K562 (cell line): ENCODE results near the gene TESK2. TPM values are rescaled to one million over a fixed set of nuclear protein-coding genes. Genes with fewer than 3 reads are reported as not detected.

Source experiments
- ATAC-seq: fragments of 200-7000 bp; cut with Tn5 transposase; 3 replicates; pipeline ENCODE4 v1.9.1; 2020; ENCODE audit warnings: moderate library complexity
- BruUV-seq: library from RNA; stranded (reverse); fragments of 400-500 nt; replicated peaks from 2 replicates; lab custom pipeline; 2021; lab: Mats Ljungman, UMichigan
- CTCF ChIA-PET: fragments of 300-600 bp; formaldehyde crosslinking; extraction: SDS; loops from one replicate; lab custom pipeline; 2021; ENCODE audit warnings: low intra/inter-chr PET ratio; lab: Yijun Ruan, JAX
- POLR2A ChIA-PET: fragments of 300-600, 350-650 bp; sonication (Branson Sonifier 250); formaldehyde crosslinking; extraction: SDS; loops from one replicate; lab custom pipeline; 2021; ENCODE audit warnings: antibody characterized with exemption, inconsistent platforms; lab: Yijun Ruan, JAX
- DNase-seq, 4 experiments: peaks; one replicate each; pipeline versions ENCODE4 v3.0.0 to v3.0.0-alpha.2; 2011 to 2018; ENCODE audit warnings: low spot score in 3 of 4, mixed read lengths in 3 of 4; ENCODE audit errors: extremely low read depth in 1 of 4
- FAIRE-seq: peaks from 2 replicates; lab custom pipeline; 2011; peaks lifted over from hg19 to GRCh38; lab: Jason Lieb, UNC
- H2AFZ ChIP-seq: 2 replicates; pipeline ENCODE4 v1.6.0; 2011; ENCODE audit warnings: low read depth, low read length, control low read depth, inconsistent platforms
- H3K27ac ChIP-seq: fragments of 200-600 bp; 3 replicates; pipeline ENCODE4 v1.8.0; 2011; ENCODE audit warnings: low read depth, mild to moderate bottlenecking, control low read depth, inconsistent platforms, low read length, moderate library complexity, mixed read lengths; ENCODE audit errors: extremely low read depth
- H3K27me3 ChIP-seq, 2 experiments: fragments of 300-600 bp in 1 of 2; 2 replicates in 1 of 2; 3 replicates in 1 of 2; pipeline versions ENCODE4 v1.6.0 to v1.8.0; 2011; ENCODE audit warnings: inconsistent platforms in 2 of 2, low read length in 2 of 2, mild to moderate bottlenecking in 1 of 2, mixed read lengths in 1 of 2, moderate library complexity in 1 of 2; ENCODE audit not compliant: control insufficient read depth in 2 of 2, insufficient read depth in 2 of 2
- H3K36me3 ChIP-seq: fragments of 300-600 bp; 3 replicates; pipeline ENCODE4 v1.8.0; 2011; ENCODE audit warnings: mild to moderate bottlenecking, low read length, inconsistent platforms; ENCODE audit not compliant: control insufficient read depth, insufficient read depth
- H3K4me1 ChIP-seq, 2 experiments: fragments of 200-600 bp in 1 of 2; replicated peaks in 1 of 2; 2 replicates in 1 of 2; 3 replicates in 1 of 2; pipeline versions ENCODE4 v1.5.1 to v1.8.0; 2011; ENCODE audit warnings: inconsistent platforms in 2 of 2, low read length in 2 of 2, mild to moderate bottlenecking in 1 of 2, mixed read lengths in 1 of 2, moderate library complexity in 1 of 2; ENCODE audit not compliant: control insufficient read depth in 2 of 2, insufficient read depth in 2 of 2
- H3K4me2 ChIP-seq: 2 replicates; pipeline ENCODE4 v1.6.1; 2011; ENCODE audit warnings: low read length, control low read depth, inconsistent platforms, mixed read lengths; ENCODE audit not compliant: insufficient read depth
- H3K4me3 ChIP-seq: fragments of 200-600 bp; sonication (generic), shearing (Covaris generic); 2 replicates; pipeline ENCODE4 v1.5.1; 2016; ENCODE audit warnings: control low read depth, inconsistent platforms
- H3K79me2 ChIP-seq: fragments of 200-600 bp; 3 replicates; pipeline ENCODE4 v1.8.0; 2011; ENCODE audit warnings: low read length, inconsistent platforms; ENCODE audit not compliant: control insufficient read depth, insufficient read depth
- H3K9ac ChIP-seq, 2 experiments: 2 replicates each; pipeline versions ENCODE4 v1.6.0 to v1.6.1; 2011; ENCODE audit warnings: low read depth in 2 of 2, low read length in 2 of 2, control low read depth in 1 of 2, inconsistent platforms in 1 of 2, mild to moderate bottlenecking in 1 of 2, mixed read lengths in 1 of 2; ENCODE audit not compliant: insufficient read depth in 1 of 2
- H3K9me1 ChIP-seq: one replicate; pipeline ENCODE4 v1.6.0; 2011; ENCODE audit warnings: inconsistent platforms, mild to moderate bottlenecking, low read length, moderate library complexity; ENCODE audit not compliant: control insufficient read depth, insufficient read depth
- H3K9me3 ChIP-seq: replicated peaks from 2 replicates; pipeline ENCODE4 v1.5.1; 2011; ENCODE audit warnings: low read depth, low read length, inconsistent platforms; ENCODE audit not compliant: control insufficient read depth, insufficient read depth
- H4K20me1 ChIP-seq: replicated peaks from 2 replicates; pipeline ENCODE4 v1.6.1; 2011; ENCODE audit warnings: low read length, inconsistent platforms, mixed read lengths; ENCODE audit not compliant: control insufficient read depth, insufficient read depth
- CAMTA2 ChIP-seq: fragments of 250-450 bp; sonication (Bioruptor Pico); conservative IDR thresholded peaks from 2 replicates; pipeline ENCODE4 v1.5.1; 2022
- CEBPB ChIP-seq: fragments of 450-650 bp; IDR thresholded peaks from 2 replicates; pipeline ENCODE4 v1.6.1; 2016; ENCODE audit warnings: missing genetic modification characterization, missing compliant biosample characterization
- CEBPG ChIP-seq, 3 experiments: fragments of 200-800 bp in 1 of 3; sonication (Bioruptor generic) in 1 of 3; sonication (generic) in 1 of 3; formaldehyde crosslinking in 1 of 3; IDR thresholded peaks in 2 of 3; conservative IDR thresholded peaks in 1 of 3; 2 replicates each; pipeline versions ENCODE4 v1.6.1 to v1.8.0; 2016 to 2022; ENCODE audit warnings: missing compliant biosample characterization in 2 of 3, missing genetic modification characterization in 2 of 3, mild to moderate bottlenecking in 1 of 3, missing genetic modification reagents in 1 of 3
- EP400 ChIP-seq: fragments of 450-650 bp; IDR thresholded peaks from 2 replicates; pipeline ENCODE4 v1.6.1; 2017; ENCODE audit warnings: antibody characterized with exemption, mild to moderate bottlenecking, moderate library complexity
- L3MBTL2 ChIP-seq: fragments of 450-650 bp; IDR thresholded peaks from 2 replicates; pipeline ENCODE4 v1.6.1; 2016; ENCODE audit warnings: mild to moderate bottlenecking, moderate library complexity
- NCOA1 ChIP-seq: fragments of 450-650 bp; IDR thresholded peaks from 2 replicates; pipeline ENCODE4 v1.6.1; 2016; ENCODE audit warnings: low read depth
- RBFOX2 ChIP-seq: fragments of 200-400 bp; formaldehyde crosslinking; IDR thresholded peaks from 2 replicates; pipeline ENCODE4 v1.6.1; 2017; ENCODE audit warnings: low read depth, mild to moderate bottlenecking, low read length, moderate library complexity
- RCOR1 ChIP-seq, 2 experiments: IDR thresholded peaks; 2 replicates each; pipeline ENCODE4 v1.6.1; 2012; ENCODE audit warnings: low read depth in 2 of 2, low read length in 2 of 2, borderline replicate concordance in 1 of 2, improper control_type of control experiment in 1 of 2
- RNF2 ChIP-seq: sonication (generic); IDR thresholded peaks from 2 replicates; pipeline ENCODE4 v1.6.1; 2016
- STAG1 ChIP-seq: sonication (generic); formaldehyde crosslinking; IDR thresholded peaks from 2 replicates; pipeline ENCODE4 v1.5.0; 2020; ENCODE audit warnings: missing genetic modification reagents, borderline replicate concordance
- SUPT5H ChIP-seq: fragments of 450-650 bp; IDR thresholded peaks from 2 replicates; pipeline ENCODE4 v1.6.1; 2016
- TGIF2 ChIP-seq: sonication (generic); formaldehyde crosslinking; IDR thresholded peaks from 2 replicates; pipeline ENCODE4 v1.8.1; 2022; ENCODE audit warnings: mild to moderate bottlenecking, missing genetic modification reagents, moderate library complexity
- WHSC1 ChIP-seq: IDR thresholded peaks from one replicate; pipeline ENCODE4 v1.6.1; 2012; ENCODE audit warnings: low read length, control low read depth, inconsistent platforms
- WGBS: fragments of 100-300 bp; shearing (Covaris generic); methylation state at CpG from one replicate; pipeline ENCODE4 v1.1.6; 2016; ENCODE audit warnings: low coverage, mixed read lengths; ENCODE audit not compliant: insufficient coverage; ENCODE audit errors: missing lambda C conversion rate; 5-methylcytosine and 5-hydroxymethylcytosine counted together
- in situ Hi-C: fragments of 300-500 bp; cut with MboI; formaldehyde crosslinking; loops from 4 replicates; pipeline ENCODE4 v1.15.0; 2018; ENCODE audit warnings: inconsistent platforms, mixed read lengths
- intact Hi-C: fragments of 100-400 bp; cut with micrococcal nuclease; formaldehyde crosslinking; loops from 2 replicates; pipeline ENCODE4 v1.14.2; 2022
- polyA plus RNA-seq, 8 experiments: library from polyadenylated mRNA; depleted of rRNA in 4 of 8; stranded (reverse) in 5 of 8; unstranded in 3 of 8; fragments of >200 nt; fragmentation: Nextera tagmentation in 2 of 8; fragmentation: Illumina TruSeq in 1 of 8; extraction: Ambion mirVana in 2 of 8; extraction: Trizol in 1 of 8; gene quantifications; 2 replicates each; pipeline versions ENCODE4 v1.2.1 to v1.2.3, GENCODE V29; 2011 to 2014; ENCODE audit warnings: inconsistent platforms in 1 of 8, missing spikeins in 1 of 8
- total RNA-seq, 7 experiments: library from RNA; depleted of rRNA in 6 of 7; stranded (reverse); fragments of >200 nt in 6 of 7; fragmentation: Illumina TruSeq in 2 of 7; extraction: Trizol in 2 of 7; gene quantifications; 2 replicates each; pipeline versions ENCODE4 v1.2.1 to v1.2.3, GENCODE V29; 2011 to 2021; ENCODE audit warnings: low replicate concordance in 1 of 7

TESK2 gene
- total and polyA plus RNA-seq, 9 of the 15 experiments (the other 6 are each of a cell fraction or from before 2014, with no cell fraction given), result 1.6 to 5.3 (median 3.7) TPM

DNA sequence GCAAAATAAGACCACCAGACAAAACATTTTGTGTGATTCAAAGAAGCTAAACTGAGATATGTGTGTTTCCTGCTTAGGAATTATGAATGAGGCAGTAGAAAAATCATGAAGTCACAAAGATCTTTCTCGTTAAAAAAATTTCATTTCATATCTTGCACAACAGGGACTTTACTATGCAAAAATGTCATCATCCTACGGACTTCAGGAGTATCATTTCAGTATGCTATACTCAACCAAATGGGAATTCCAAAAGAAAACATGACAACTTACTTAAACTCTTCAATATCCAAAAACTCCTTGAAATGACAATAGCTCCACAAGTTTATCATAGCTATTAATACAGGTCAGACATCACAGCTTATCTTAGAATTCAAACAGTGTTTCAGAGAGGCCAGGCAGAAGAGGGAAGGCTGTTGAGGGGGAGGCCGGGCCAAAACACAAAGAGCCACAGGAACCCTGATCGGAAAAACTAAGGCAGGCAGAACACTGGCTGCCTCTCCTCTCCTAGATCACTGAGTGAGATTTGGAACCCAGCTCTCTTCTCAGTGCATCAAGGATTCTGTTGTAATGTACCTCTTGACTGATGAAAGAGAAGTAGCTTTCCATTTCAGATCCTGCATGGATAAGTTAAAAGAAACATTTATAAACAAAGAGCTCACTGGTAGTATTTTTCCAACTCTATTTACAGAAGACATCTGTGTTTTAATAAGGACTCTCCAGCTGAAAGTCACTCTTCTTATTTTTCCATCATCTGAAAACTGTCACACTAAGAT, 66.9 kb downstream of the TESK2 start:
- CTCF ChIA-PET, result interaction anchor here (0.7 kb wide), 1 partner anchor 19 kb away, joined by 3 read pairs; no protein-coding TSS in a partner anchor
- H3K4me3 ChIP-seq, result no peak overlapping the region
- ATAC-seq, result peak; percentile 63
- in situ Hi-C loops (no loop called here), intact Hi-C loops (no loop called here)
- no peaks in the 10 kb centered on the region for H4K20me1 ChIP-seq
- H3K4me2 ChIP-seq, result no peak overlapping the region
- no peak overlapping the region for H3K27ac ChIP-seq
- no peaks in the 10 kb centered on the region for H3K36me3 ChIP-seq
- 5% methylated on average over 4 of the region's 4 CpGs for WGBS
- H3K27me3 ChIP-seq, result no peaks in the 10 kb centered on the region
- no TSS peak for BruUV-seq
- no peak overlapping the region for H3K9ac ChIP-seq
- H2AFZ ChIP-seq, result no peak overlapping the region; the same call in 1 of the 2 replicates
- no peak for FAIRE-seq
- H3K9me1 ChIP-seq, result no peaks in the 10 kb centered on the region
- POLR2A ChIA-PET, result interaction anchor here (0.6 to 2.6 kb wide), 9 partner anchors 8 to 83 kb away, joined by 3 to 8 read pairs (median 3); no protein-coding TSS in a partner anchor
- peaks cover 6 to 9% of the 10 kb centered on the region in 2 experiments for H3K4me1 ChIP-seq
- H3K9me3 ChIP-seq, result no peaks in the 10 kb centered on the region
- DNase-seq, result peak in 1 of 4 experiments; percentile 27
- TF ChIP-seq RCOR1 (IDR thresholded peaks at IDR 0.05; ENCODE audit: borderline replicate concordance in 1 of 2, low read depth in 2 of 2, low read length in 2 of 2) (0 out of 4 replicates have a peak, but pooled peaks of 1 of the 2 experiments have one; percentile 3), CEBPG (CRISPR knock-in tag; IDR thresholded peaks at IDR 0.05) (no peak), CEBPG (tag; conservative IDR thresholded peaks at IDR 0.05 in 1 of 2, IDR thresholded peaks at IDR 0.05 in 1 of 2) (peak; percentile 45 to 70), EP400 (no peak), RBFOX2 (no peak), WHSC1 (no peak), NCOA1 (no peak), SUPT5H (no peak), CAMTA2 (CRISPR knock-in tag) (no peak), L3MBTL2 (no peak), TGIF2 (no peak), RNF2 (no peak), CEBPB (tag) (peak; percentile 66), STAG1 (CRISPR knock-in tag) (no peak)
- no peaks in the 10 kb centered on the region for H3K79me2 ChIP-seq
